ENCODE results near the gene ZNF587.
"Not testable (repeated sequence)": the region's sequence is repeated elsewhere in the genome, so short reads cannot be mapped to it uniquely, and the experiment has no call there.

Gene ZNF587

GRCh38 chr19:57870225-57870624, 20.6 kb downstream of the ZNF587 start:
- no peaks in the 10 kb centered on the region for H4K20me1 ChIP-seq (ENCODE audit: insufficient read depth, low read length)
- peaks cover 42% of the 10 kb centered on the region for H3K9me3 ChIP-seq (ENCODE audit: low read length)
- 0 out of 2 replicates have a peak, but pooled peaks cover 4% of the 10 kb centered on the region for H3F3A ChIP-seq (ENCODE audit: insufficient read depth, low read length)
- H3K9ac ChIP-seq (ENCODE audit: low read length), result no peak overlapping the region
- H3K27me3 ChIP-seq (ENCODE audit: insufficient read depth, low read length), result no peaks in the 10 kb centered on the region
- H2AFZ ChIP-seq (ENCODE audit: low read length), result no peak overlapping the region
- no peaks in the 10 kb centered on the region for H3K9me2 ChIP-seq (ENCODE audit: low read depth, low read length)
- H3K79me2 ChIP-seq (ENCODE audit: insufficient read depth, low read length), result no peaks in the 10 kb centered on the region
- peaks cover 88% of the 10 kb centered on the region for H3K36me3 ChIP-seq (ENCODE audit: insufficient read depth, low read length)
- H3K27ac ChIP-seq (ENCODE audit: low read depth, low read length, poor library complexity, severe bottlenecking), result no peak overlapping the region
- H3K4me1 ChIP-seq (ENCODE audit: insufficient read depth, low read length, severe bottlenecking), result no peaks in the 10 kb centered on the region
- no peak overlapping the region for H3K4me2 ChIP-seq (ENCODE audit: low read length)
- H3K4me3 ChIP-seq (ENCODE audit: low read depth, low read length, poor library complexity, severe bottlenecking), result no peak overlapping the region
- no peak for TF ChIP-seq EZH2 (IDR thresholded peaks at IDR 0.05; ENCODE audit: borderline replicate concordance, low read length)
- no peak for TF ChIP-seq CTCF (IDR thresholded peaks at IDR 0.05; ENCODE audit: low read length)

- H3K36me3 ChIP-seq (ENCODE audit: insufficient read depth, low read length), result peaks cover 88% of the 10 kb centered on the region
- H3K4me1 ChIP-seq (ENCODE audit: insufficient read depth, low read length, severe bottlenecking), result no peaks in the 10 kb centered on the region
- no peaks in the 10 kb centered on the region for H4K20me1 ChIP-seq (ENCODE audit: insufficient read depth, low read length)
- no peaks in the 10 kb centered on the region for H3K9me2 ChIP-seq (ENCODE audit: low read depth, low read length)
- H3F3A ChIP-seq (ENCODE audit: insufficient read depth, low read length), result 0 out of 2 replicates have a peak, but pooled peaks cover 4% of the 10 kb centered on the region
- no peaks in the 10 kb centered on the region for H3K79me2 ChIP-seq (ENCODE audit: insufficient read depth, low read length)
- H3K27me3 ChIP-seq (ENCODE audit: insufficient read depth, low read length), result no peaks in the 10 kb centered on the region
- peaks cover 46% of the 10 kb centered on the region for H3K9me3 ChIP-seq (ENCODE audit: low read length)
- H3K27ac ChIP-seq (ENCODE audit: low read depth, low read length, poor library complexity, severe bottlenecking), result no peak overlapping the region
- H3K9ac ChIP-seq (ENCODE audit: low read length), result no peak overlapping the region
- H3K4me3 ChIP-seq (ENCODE audit: low read depth, low read length, poor library complexity, severe bottlenecking), result no peak overlapping the region
- H2AFZ ChIP-seq (ENCODE audit: low read length), result no peak overlapping the region
- H3K4me2 ChIP-seq (ENCODE audit: low read length), result no peak overlapping the region
- TF ChIP-seq EZH2 (IDR thresholded peaks at IDR 0.05; ENCODE audit: borderline replicate concordance, low read length) (no peak), CTCF (IDR thresholded peaks at IDR 0.05; ENCODE audit: low read length) (no peak)
Observed at GRCh38 chr19:57872450-57872849, 22.8 kb downstream of the ZNF587 start.

GRCh38 chr19:57873883-57874799, 24.5 kb downstream of the ZNF587 start:
- not testable (repeated sequence) for H3F3A ChIP-seq (ENCODE audit: insufficient read depth, low read length); H3K79me2 ChIP-seq (ENCODE audit: insufficient read depth, low read length); H3K27ac ChIP-seq (ENCODE audit: low read depth, low read length, poor library complexity, severe bottlenecking); H4K20me1 ChIP-seq (ENCODE audit: insufficient read depth, low read length); H3K27me3 ChIP-seq (ENCODE audit: insufficient read depth, low read length); H3K4me2 ChIP-seq (ENCODE audit: low read length); H3K9ac ChIP-seq (ENCODE audit: low read length); H3K4me1 ChIP-seq (ENCODE audit: insufficient read depth, low read length, severe bottlenecking); H2AFZ ChIP-seq (ENCODE audit: low read length); H3K9me2 ChIP-seq (ENCODE audit: low read depth, low read length); H3K4me3 ChIP-seq (ENCODE audit: low read depth, low read length, poor library complexity, severe bottlenecking)
- peaks cover 41% of the 10 kb centered on the region for H3K9me3 ChIP-seq (ENCODE audit: low read length)
- H3K36me3 ChIP-seq (ENCODE audit: insufficient read depth, low read length), result peaks cover 87% of the 10 kb centered on the region
